NCI-H510A treated with DMSO at 0.1 percent for 48 hours (cell line): ENCODE measurements around the gene TRABD2B.

Experiments used
- DNase-seq: peaks from one replicate; lab custom pipeline; 2025; lab: John Stamatoyannopoulos, UW

Gene TRABD2B

GRCh38 chr1:47992720-47993415 is 4.3 kb downstream of the TRABD2B start:
- DNase-seq = no peak

- no peak for DNase-seq
Measured at GRCh38 chr1:47991673-47992072, 5.5 kb downstream of the TRABD2B start.

DNA sequence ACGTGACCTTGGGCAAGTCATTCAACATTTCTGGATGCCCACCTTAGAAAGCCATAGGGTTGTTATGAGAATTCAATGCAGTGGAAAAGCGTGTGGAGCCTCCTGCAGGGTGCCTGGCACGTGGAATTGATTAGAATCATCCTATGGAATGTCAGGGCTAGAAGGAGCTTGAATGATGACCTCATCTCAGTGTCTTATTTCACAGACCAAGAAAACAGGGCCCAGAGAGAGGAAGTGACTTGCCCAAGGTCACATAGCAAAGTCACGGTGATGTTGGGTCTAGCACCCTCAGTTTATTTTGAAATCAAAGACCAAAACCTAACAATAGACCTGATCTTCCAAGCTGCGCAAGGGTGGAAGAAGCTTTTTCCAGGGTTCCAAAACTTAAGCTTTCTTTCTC is 6.0 kb downstream of the TRABD2B start:
- no peak for DNase-seq

- DNase-seq = no peak
Measured at GRCh38 chr1:47990286-47990685, 6.9 kb downstream of the TRABD2B start.

DNA sequence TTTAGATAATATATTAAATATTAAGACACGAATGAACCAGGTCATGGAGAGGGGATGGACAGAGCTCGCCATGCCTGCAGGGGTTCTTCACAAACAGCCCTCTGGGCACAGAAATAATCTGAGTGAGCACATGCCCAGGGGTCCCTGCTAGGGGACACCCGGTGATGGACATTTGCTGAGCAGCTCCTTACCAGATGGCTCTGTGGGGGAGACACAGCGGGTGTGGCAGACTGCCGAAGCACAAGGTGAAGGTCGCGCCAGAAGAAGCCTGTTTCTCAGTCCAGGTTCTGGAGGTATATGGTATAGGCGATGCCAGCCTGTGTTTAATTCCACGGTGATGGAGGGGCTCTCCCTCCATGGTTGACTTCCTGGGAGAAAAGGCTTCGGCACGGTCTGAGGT is 9.6 kb downstream of the TRABD2B start:
- DNase-seq = no peak

- DNase-seq = no peak
Measured at GRCh38 chr1:47986761-47987200, 10.4 kb downstream of the TRABD2B start.

GRCh38 chr1:47985018-47985417 is 12.2 kb downstream of the TRABD2B start:
- no peak for DNase-seq

GRCh38 chr1:47984175-47984789 is 12.9 kb downstream of the TRABD2B start:
- DNase-seq = no peak

DNA sequence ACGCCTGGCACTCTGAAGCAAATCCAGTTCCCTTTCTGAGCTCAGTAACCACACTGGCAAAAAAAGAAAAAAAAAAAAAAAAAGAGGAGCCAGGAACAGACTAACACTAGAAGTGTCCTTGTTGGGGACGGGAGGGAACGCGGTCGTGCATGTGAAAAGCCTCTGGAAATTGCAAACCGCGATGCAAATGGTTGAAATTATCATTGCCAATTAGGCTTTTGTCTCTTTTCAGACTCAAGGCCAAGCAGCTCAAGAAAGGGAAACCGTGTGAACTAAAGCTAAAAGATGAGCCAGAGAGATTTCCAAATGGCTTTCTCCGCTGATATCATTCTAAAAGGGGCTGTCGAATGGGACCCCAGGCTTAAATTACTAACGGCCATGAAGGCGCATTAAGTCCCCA is 13.5 kb downstream of the TRABD2B start:
- no peak for DNase-seq

DNA sequence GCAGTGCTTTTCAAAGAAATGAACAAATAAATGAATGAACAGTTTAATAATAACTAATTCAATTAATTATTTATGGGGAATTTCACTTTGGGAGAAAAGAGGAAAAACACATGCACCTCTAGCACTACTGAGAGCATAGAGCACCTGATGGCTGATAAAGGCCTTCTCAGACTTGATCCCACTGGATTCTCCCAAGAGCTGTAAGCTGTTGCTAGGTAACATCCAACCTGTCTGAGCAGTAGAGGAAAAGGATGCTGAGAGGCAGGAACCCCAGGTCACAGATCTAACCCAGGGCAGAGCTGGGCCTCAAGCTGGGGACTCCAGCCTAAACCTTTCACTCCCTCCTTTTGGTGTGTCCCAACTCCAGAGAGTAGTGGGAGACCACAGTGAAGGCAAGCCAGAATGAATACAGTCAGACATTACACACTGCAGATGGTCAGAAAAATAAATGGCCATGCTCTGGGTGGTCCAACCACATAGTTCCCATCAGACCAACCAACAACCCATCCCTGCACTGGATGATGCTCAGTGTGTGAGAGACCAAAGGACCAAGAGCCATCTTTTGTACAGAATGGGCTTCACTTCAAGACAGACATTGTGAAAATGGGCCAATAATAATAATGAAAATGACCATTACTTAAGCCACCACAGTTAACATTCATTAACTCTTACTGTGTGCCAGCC is 15.4 kb downstream of the TRABD2B start:
- DNase-seq = no peak

- DNase-seq = no peak
Measured at GRCh38 chr1:47980501-47980900, 16.7 kb downstream of the TRABD2B start.

- no peak for DNase-seq
Measured at GRCh38 chr1:47979724-47980123, 17.5 kb downstream of the TRABD2B start.

DNA sequence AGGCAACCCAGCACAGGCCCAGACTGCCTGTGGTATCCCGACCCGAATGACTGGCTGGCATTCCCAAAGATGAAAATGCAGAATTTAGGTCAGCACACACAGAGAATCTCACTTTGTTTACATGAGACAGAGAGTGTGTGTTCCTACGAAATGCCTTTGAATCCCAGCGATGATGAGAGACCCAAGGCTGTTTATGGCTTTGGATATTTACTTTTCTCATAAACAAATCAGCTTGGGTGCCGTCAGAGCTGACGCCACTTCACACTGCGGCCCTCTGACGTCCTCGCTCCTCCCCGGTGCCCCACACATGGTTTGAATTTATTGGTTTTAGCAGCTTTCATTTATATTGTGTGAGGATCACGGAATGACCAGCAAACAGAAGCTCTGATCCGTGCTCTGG is 18.7 kb downstream of the TRABD2B start:
- DNase-seq = no peak

DNA sequence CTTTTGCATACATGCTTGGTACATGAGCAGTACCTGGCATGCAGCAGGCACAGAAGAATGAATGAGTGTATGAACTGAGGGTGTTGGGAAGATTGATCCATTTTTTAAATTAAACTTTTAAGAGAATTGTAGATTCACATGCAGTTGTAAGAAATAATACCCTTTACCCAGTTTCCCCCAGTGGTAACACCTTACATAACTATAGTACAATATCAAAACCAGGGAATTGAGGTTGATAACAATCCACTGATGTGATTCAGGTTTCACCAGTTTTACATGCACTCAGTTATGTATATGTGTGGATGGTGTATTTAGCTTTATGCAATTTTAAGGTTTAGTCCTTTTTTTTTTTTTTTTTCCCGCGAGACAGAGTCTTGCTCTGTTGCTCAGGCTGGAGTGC is 20.5 kb downstream of the TRABD2B start:
- no peak for DNase-seq

- DNase-seq = no peak
Measured at GRCh38 chr1:47976267-47976666, 20.9 kb downstream of the TRABD2B start.

DNA sequence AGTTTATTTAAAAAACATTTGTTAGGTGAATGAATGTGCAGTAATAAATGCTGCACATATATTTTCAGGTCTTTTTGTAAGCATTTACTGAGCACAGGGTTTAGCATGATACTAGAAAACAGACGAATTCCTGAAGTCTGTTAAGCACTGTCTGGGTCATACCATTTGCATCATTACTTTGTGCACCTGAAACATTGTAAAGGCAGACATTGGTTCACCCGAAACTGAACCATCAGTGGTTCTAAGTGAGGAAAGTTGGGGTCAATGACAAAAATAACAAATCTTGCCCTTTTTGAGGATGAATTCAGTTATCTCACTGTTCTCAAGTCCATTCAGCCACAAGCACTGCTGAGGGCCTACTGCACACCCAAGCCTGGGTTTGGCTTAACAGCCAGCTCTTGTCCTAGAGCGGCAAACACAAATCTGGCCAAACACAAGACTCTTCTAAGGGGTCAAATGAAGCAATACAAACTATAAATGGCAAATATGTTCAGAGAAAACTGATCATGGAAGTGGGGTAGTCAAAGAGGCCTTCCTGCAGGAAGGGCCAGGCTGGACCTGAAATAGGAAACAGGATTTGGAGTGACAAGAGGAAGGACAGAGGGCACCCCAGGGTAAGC is 21.8 kb downstream of the TRABD2B start:
- no peak for DNase-seq

GRCh38 chr1:47972864-47973432 is 24.2 kb downstream of the TRABD2B start:
- no peak for DNase-seq

DNA sequence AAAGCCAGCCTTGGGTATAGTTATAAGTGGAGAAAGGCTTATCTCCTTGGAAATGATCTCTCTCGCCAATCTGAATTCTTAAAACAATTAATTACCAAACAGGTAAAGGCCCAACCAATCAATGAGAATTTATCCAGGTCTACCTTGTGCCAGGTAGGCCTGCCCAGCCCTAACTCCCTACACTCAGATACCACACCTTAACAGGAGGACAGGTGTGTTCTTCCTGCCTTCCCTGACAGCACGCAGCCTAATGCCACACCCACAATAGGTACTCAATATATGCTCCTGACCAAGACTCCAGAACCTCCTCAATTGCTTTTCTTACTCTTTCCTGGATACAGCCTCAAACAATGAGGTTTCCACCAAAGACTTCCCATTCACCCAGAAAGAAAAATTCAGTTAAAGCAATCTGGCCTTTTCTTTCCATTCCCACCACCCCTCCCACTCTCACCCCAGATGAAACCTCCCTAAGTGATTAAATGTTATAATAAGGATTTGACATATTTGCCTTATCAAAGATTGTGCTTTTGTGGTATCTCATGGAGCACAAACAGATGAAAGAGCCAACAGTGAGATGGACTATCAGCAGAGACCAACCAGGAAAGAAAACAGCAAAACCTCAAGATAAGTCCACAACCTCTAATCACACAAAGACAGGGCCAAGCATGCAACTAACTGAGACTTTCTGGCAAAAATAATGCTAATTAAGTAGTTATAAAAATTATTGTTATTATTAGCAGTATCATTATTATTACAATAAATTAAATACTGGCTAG is 25.6 kb downstream of the TRABD2B start:
- peak; percentile 29 for DNase-seq

GRCh38 chr1:47970882-47971281 is 26.3 kb downstream of the TRABD2B start:
- DNase-seq = peak; percentile 42

DNA sequence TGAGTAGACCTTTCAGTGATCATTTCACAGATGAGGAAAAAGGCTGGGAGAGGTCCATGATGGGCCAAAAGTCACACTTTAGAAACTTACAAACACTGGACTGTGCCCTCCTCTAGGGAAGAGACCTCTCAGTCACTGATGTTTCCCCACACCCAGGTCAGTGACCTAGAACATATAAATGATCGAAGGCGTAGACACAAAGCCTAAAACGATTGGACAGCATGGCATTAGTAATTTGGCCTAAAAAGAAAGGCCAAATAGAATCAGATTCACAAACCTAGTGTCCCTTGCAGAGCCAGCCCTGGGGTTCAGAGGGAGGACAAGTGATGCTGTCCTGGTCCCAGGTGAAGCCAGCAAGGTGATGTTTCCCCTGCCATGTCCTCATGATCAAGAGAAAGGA is 27.7 kb downstream of the TRABD2B start:
- DNase-seq = no peak

DNA sequence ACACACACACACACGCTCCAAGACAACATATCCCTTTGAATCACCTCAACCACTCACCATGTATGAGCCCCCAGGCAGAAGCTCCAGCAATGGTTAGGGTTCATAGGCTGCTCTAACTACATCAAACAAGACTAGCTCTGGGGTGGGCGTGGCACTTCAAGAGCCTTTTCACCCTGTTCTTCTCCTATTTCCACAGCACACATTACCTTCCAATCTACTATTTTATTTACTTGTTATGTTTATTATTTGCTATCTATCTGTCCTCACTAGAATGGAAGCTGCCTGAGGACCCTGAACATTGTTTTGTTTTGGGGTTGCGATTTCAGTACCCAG is 28.7 kb downstream of the TRABD2B start:
- DNase-seq = peak; percentile 47
